ENCODE measurements around the gene MORC2. TPM values are rescaled to one million over a fixed set of nuclear protein-coding genes. Genes with fewer than 3 reads are reported as not detected.

Gene MORC2
- total RNA-seq, 1 experiment from 2014 or later = 25.4 TPM

DNA sequence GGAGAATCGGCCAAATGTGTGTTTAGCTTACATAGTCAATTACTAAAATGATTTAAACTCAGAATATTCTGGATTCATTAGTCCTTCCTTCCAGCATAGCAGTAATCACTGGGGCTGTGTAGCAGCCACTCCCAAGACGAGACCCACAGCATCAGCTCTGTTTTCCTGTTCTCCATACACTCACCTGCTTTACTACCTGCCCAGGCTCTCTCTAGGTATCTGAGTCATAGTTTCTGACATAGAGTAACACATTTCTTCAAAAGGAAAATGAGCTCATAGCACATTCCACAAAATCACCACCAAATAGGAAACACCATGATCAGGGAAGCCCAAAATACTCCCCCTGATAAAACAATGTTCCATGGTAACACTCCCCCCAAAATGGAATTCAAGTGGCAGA is 22.9 kb downstream of the MORC2 start:
- no TSS peak for BruUV-seq (replicated peaks)
- CTCF ChIA-PET = interaction anchor here (2.9 kb wide), 1 partner anchor 138 kb away, joined by 23 read pairs; no protein-coding TSS in a partner anchor
- POLR2A ChIA-PET = no interaction called here
- no peaks in the 10 kb centered on the region for H3K4me1 ChIP-seq (ENCODE audit: control insufficient read depth in 1 of 2, insufficient read depth in 2 of 2, low read length in 2 of 2)
- no peak overlapping the region for H2AFZ ChIP-seq (ENCODE audit: low read depth, low read length, poor library complexity, severe bottlenecking)
- no peaks in the 10 kb centered on the region for H3K9me2 ChIP-seq (ENCODE audit: insufficient read depth)
- no peaks in the 10 kb centered on the region for H4K20me1 ChIP-seq (ENCODE audit: insufficient read depth)
- no peaks in the 10 kb centered on the region for H3K9me3 ChIP-seq (ENCODE audit: control insufficient read depth in 1 of 2, insufficient read depth in 1 of 2, low read depth in 1 of 2, low read length in 2 of 2)
- no peak overlapping the region for H3K4me3 ChIP-seq (replicated peaks in 1 of 2; ENCODE audit: low read depth in 1 of 2, low read length in 2 of 2)
- DNase-seq (ENCODE audit: low read depth, low spot score) = no peak
- no peaks in the 10 kb centered on the region for H3K27me3 ChIP-seq (ENCODE audit: insufficient read depth, low read length)
- intact Hi-C loops (cut with micrococcal nuclease) = no loop called here
- no peak for ATAC-seq
- TF ChIP-seq YY1 (IDR thresholded peaks at IDR 0.05; ENCODE audit: extremely low read depth, insufficient replicate concordance, low read depth, low read length) = no peak
- no peak for TF ChIP-seq FOSL1 (IDR thresholded peaks at IDR 0.05; ENCODE audit: low read depth)
- no peak for TF ChIP-seq ZNF274 (IDR thresholded peaks at IDR 0.05; ENCODE audit: low read depth, low read length)
- no peak for TF ChIP-seq CBX3 (IDR thresholded peaks at IDR 0.05; ENCODE audit: low read depth)
- TF ChIP-seq SP1 (IDR thresholded peaks at IDR 0.05; ENCODE audit: low read depth) = no peak
- no peaks in the 10 kb centered on the region for H3K79me2 ChIP-seq (ENCODE audit: insufficient read depth, low read length)
- no peak overlapping the region for H3K4me2 ChIP-seq (ENCODE audit: low read length)
- no peak overlapping the region for H3K9ac ChIP-seq (ENCODE audit: low read length)
- RAD21 ChIA-PET (ENCODE audit: low non-redundant PET in 1 of 2, low total read pairs in 2 of 2, uncharacterized antibody in 2 of 2, unreplicated experiment in 2 of 2) = interaction anchor here in 1 of 2 experiments (1.1 kb wide), 1 partner anchor 140 kb away, joined by 4 read pairs; no protein-coding TSS in a partner anchor
- no peak overlapping the region for H3K27ac ChIP-seq (ENCODE audit: low read depth, low read length)
- H3K36me3 ChIP-seq (ENCODE audit: control insufficient read depth in 1 of 2, insufficient read depth in 2 of 2, low read length in 2 of 2) = peaks cover 1 to 16% of the 10 kb centered on the region in 2 experiments; a peak in 3 of 4 replicates

DNA sequence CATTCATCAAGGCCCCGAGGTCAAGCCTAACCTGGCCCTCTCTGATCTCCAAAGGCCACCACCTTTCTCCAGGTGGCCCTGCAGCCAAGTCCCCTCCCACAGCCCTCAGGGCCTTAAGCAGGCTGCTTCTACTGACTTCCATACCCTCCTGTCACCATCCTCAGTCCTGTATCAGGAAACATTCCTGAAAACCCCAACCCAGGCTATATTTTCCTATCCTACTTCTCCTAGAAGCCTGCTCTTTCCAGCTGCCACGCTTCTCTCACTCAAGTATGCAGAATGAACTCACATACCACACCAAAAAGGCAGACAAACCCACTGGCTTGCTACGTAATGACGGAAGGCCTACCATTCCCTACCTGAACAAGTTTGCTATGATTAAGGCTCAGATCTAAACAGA is 23.6 kb downstream of the MORC2 start:
- H3K4me3 ChIP-seq (replicated peaks in 1 of 2; ENCODE audit: low read depth in 1 of 2, low read length in 2 of 2) = no peak overlapping the region
- RAD21 ChIA-PET (ENCODE audit: low non-redundant PET in 1 of 2, low total read pairs in 2 of 2, uncharacterized antibody in 2 of 2, unreplicated experiment in 2 of 2) = no interaction called here
- POLR2A ChIA-PET = no interaction called here
- BruUV-seq (replicated peaks) = no TSS peak
- ATAC-seq (no peak), DNase-seq (ENCODE audit: low read depth, low spot score) (no peak)
- peaks cover 5 to 20% of the 10 kb centered on the region in 2 experiments; a peak in 3 of 4 replicates for H3K36me3 ChIP-seq (ENCODE audit: control insufficient read depth in 1 of 2, insufficient read depth in 2 of 2, low read length in 2 of 2)
- no peaks in the 10 kb centered on the region for H3K4me1 ChIP-seq (ENCODE audit: control insufficient read depth in 1 of 2, insufficient read depth in 2 of 2, low read length in 2 of 2)
- H3K9ac ChIP-seq (ENCODE audit: low read length) = no peak overlapping the region
- intact Hi-C loops (cut with micrococcal nuclease) = no loop called here
- TF ChIP-seq, protein P1, sequence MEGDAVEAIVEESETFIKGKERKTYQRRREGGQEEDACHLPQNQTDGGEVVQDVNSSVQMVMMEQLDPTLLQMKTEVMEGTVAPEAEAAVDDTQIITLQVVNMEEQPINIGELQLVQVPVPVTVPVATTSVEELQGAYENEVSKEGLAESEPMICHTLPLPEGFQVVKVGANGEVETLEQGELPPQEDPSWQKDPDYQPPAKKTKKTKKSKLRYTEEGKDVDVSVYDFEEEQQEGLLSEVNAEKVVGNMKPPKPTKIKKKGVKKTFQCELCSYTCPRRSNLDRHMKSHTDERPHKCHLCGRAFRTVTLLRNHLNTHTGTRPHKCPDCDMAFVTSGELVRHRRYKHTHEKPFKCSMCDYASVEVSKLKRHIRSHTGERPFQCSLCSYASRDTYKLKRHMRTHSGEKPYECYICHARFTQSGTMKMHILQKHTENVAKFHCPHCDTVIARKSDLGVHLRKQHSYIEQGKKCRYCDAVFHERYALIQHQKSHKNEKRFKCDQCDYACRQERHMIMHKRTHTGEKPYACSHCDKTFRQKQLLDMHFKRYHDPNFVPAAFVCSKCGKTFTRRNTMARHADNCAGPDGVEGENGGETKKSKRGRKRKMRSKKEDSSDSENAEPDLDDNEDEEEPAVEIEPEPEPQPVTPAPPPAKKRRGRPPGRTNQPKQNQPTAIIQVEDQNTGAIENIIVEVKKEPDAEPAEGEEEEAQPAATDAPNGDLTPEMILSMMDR (IDR thresholded peaks at IDR 0.05 in 2 of 3, conservative IDR thresholded peaks at IDR 0.05 in 1 of 3; ENCODE audit: borderline replicate concordance in 1 of 3, insufficient read depth in 1 of 3, low read depth in 2 of 3, low read length in 2 of 3) = no peak
- TF ChIP-seq, protein P2, sequence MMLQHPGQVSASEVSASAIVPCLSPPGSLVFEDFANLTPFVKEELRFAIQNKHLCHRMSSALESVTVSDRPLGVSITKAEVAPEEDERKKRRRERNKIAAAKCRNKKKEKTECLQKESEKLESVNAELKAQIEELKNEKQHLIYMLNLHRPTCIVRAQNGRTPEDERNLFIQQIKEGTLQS (IDR thresholded peaks at IDR 0.05) = no peak
- TF ChIP-seq SP1 (IDR thresholded peaks at IDR 0.05; ENCODE audit: low read depth) = no peak
- TF ChIP-seq EZH2 (IDR thresholded peaks at IDR 0.05) = no peak
- no peak for TF ChIP-seq JUND (IDR thresholded peaks at IDR 0.05)
- no peak for TF ChIP-seq POLR2AphosphoS5 (IDR thresholded peaks at IDR 0.05; ENCODE audit: low read depth, low read length)
- no peak for TF ChIP-seq CEBPB (IDR thresholded peaks at IDR 0.05; ENCODE audit: low read depth)
- no peak for TF ChIP-seq EZH2phosphoT487 (IDR thresholded peaks at IDR 0.05; ENCODE audit: borderline replicate concordance)
- no peak for TF ChIP-seq EGR1 (IDR thresholded peaks at IDR 0.05; ENCODE audit: low read depth)
- TF ChIP-seq YY1 (IDR thresholded peaks at IDR 0.05; ENCODE audit: extremely low read depth, insufficient replicate concordance, low read depth, low read length) = no peak
- H3K4me2 ChIP-seq (ENCODE audit: low read length) = no peak overlapping the region
- H3K79me2 ChIP-seq (ENCODE audit: insufficient read depth, low read length) = no peaks in the 10 kb centered on the region
- no peak overlapping the region for H2AFZ ChIP-seq (ENCODE audit: low read depth, low read length, poor library complexity, severe bottlenecking)
- H3K27me3 ChIP-seq (ENCODE audit: insufficient read depth, low read length) = no peaks in the 10 kb centered on the region
- CTCF ChIA-PET = interaction anchor here (2.9 kb wide), 1 partner anchor 139 kb away, joined by 23 read pairs; no protein-coding TSS in a partner anchor
- H3K9me3 ChIP-seq (ENCODE audit: control insufficient read depth in 1 of 2, insufficient read depth in 1 of 2, low read depth in 1 of 2, low read length in 2 of 2) = no peaks in the 10 kb centered on the region
- no peaks in the 10 kb centered on the region for H3K9me2 ChIP-seq (ENCODE audit: insufficient read depth)
- no peaks in the 10 kb centered on the region for H4K20me1 ChIP-seq (ENCODE audit: insufficient read depth)
- H3K27ac ChIP-seq (ENCODE audit: low read depth, low read length) = no peak overlapping the region
